Measurements from ENCODE around the gene SLC48A1. TPM values are rescaled to one million over a fixed set of nuclear protein-coding genes. Genes with fewer than 3 reads are reported as not detected.

SLC48A1 gene
- total RNA-seq, 1 experiment from 2014 or later = 20.0 TPM

- intact Hi-C loops (cut with micrococcal nuclease) = no loop called here
- no peaks in the 10 kb centered on the region for H3K79me2 ChIP-seq (ENCODE audit: insufficient read depth, low read length)
- H3K27me3 ChIP-seq (ENCODE audit: insufficient read depth, low read length) = no peaks in the 10 kb centered on the region
- peaks cover 26 to 37% of the 10 kb centered on the region in 2 experiments for H3K4me1 ChIP-seq (ENCODE audit: control insufficient read depth in 1 of 2, insufficient read depth in 2 of 2, low read length in 2 of 2)
- RAD21 ChIA-PET (ENCODE audit: low non-redundant PET in 1 of 2, low total read pairs in 2 of 2, uncharacterized antibody in 2 of 2, unreplicated experiment in 2 of 2) = no interaction called here
- no TSS peak for BruUV-seq (replicated peaks)
- H3K36me3 ChIP-seq (ENCODE audit: control insufficient read depth in 1 of 2, insufficient read depth in 2 of 2, low read length in 2 of 2) = no peaks in the 10 kb centered on the region
- no peak overlapping the region for H3K4me2 ChIP-seq (ENCODE audit: low read length)
- DNase-seq (ENCODE audit: low read depth, low spot score) (no peak), ATAC-seq (no peak)
- no peaks in the 10 kb centered on the region for H3K9me2 ChIP-seq (ENCODE audit: insufficient read depth)
- no peak overlapping the region for H2AFZ ChIP-seq (ENCODE audit: low read depth, low read length, poor library complexity, severe bottlenecking)
- H3K27ac ChIP-seq (ENCODE audit: low read depth, low read length) = no peak overlapping the region
- H3K9me3 ChIP-seq (ENCODE audit: control insufficient read depth in 1 of 2, insufficient read depth in 1 of 2, low read depth in 1 of 2, low read length in 2 of 2) = no peaks in the 10 kb centered on the region
- no peak overlapping the region for H3K4me3 ChIP-seq (replicated peaks in 1 of 2; ENCODE audit: low read depth in 1 of 2, low read length in 2 of 2)
- POLR2A ChIA-PET = no interaction called here
- no peaks in the 10 kb centered on the region for H4K20me1 ChIP-seq (ENCODE audit: insufficient read depth)
- no peak overlapping the region for H3K9ac ChIP-seq (ENCODE audit: low read length)
- TF ChIP-seq, protein P1, sequence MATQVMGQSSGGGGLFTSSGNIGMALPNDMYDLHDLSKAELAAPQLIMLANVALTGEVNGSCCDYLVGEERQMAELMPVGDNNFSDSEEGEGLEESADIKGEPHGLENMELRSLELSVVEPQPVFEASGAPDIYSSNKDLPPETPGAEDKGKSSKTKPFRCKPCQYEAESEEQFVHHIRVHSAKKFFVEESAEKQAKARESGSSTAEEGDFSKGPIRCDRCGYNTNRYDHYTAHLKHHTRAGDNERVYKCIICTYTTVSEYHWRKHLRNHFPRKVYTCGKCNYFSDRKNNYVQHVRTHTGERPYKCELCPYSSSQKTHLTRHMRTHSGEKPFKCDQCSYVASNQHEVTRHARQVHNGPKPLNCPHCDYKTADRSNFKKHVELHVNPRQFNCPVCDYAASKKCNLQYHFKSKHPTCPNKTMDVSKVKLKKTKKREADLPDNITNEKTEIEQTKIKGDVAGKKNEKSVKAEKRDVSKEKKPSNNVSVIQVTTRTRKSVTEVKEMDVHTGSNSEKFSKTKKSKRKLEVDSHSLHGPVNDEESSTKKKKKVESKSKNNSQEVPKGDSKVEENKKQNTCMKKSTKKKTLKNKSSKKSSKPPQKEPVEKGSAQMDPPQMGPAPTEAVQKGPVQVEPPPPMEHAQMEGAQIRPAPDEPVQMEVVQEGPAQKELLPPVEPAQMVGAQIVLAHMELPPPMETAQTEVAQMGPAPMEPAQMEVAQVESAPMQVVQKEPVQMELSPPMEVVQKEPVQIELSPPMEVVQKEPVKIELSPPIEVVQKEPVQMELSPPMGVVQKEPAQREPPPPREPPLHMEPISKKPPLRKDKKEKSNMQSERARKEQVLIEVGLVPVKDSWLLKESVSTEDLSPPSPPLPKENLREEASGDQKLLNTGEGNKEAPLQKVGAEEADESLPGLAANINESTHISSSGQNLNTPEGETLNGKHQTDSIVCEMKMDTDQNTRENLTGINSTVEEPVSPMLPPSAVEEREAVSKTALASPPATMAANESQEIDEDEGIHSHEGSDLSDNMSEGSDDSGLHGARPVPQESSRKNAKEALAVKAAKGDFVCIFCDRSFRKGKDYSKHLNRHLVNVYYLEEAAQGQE (IDR thresholded peaks at IDR 0.05; ENCODE audit: low read depth) = no peak
- TF ChIP-seq JUND (IDR thresholded peaks at IDR 0.05) (no peak), ELF1 (IDR thresholded peaks at IDR 0.05; ENCODE audit: borderline replicate concordance, low read depth) (no peak), TCF7L2 (IDR thresholded peaks at IDR 0.05; ENCODE audit: borderline replicate concordance, extremely low read depth, insufficient read depth, insufficient read length) (no peak), EZH2phosphoT487 (IDR thresholded peaks at IDR 0.05; ENCODE audit: borderline replicate concordance) (no peak), EGR1 (IDR thresholded peaks at IDR 0.05; ENCODE audit: low read depth) (no peak), CEBPB (IDR thresholded peaks at IDR 0.05; ENCODE audit: low read depth) (no peak), YY1 (IDR thresholded peaks at IDR 0.05; ENCODE audit: extremely low read depth, insufficient replicate concordance, low read depth, low read length) (no peak), RAD21 (IDR thresholded peaks at IDR 0.05; ENCODE audit: low read depth) (no peak), POLR2AphosphoS5 (IDR thresholded peaks at IDR 0.05; ENCODE audit: low read depth, low read length) (no peak), ZNF274 (IDR thresholded peaks at IDR 0.05; ENCODE audit: low read depth, low read length) (no peak), SIN3A (IDR thresholded peaks at IDR 0.05; ENCODE audit: low read depth) (no peak), SRF (IDR thresholded peaks at IDR 0.05; ENCODE audit: low read depth) (no peak)
- TF ChIP-seq, protein P2, sequence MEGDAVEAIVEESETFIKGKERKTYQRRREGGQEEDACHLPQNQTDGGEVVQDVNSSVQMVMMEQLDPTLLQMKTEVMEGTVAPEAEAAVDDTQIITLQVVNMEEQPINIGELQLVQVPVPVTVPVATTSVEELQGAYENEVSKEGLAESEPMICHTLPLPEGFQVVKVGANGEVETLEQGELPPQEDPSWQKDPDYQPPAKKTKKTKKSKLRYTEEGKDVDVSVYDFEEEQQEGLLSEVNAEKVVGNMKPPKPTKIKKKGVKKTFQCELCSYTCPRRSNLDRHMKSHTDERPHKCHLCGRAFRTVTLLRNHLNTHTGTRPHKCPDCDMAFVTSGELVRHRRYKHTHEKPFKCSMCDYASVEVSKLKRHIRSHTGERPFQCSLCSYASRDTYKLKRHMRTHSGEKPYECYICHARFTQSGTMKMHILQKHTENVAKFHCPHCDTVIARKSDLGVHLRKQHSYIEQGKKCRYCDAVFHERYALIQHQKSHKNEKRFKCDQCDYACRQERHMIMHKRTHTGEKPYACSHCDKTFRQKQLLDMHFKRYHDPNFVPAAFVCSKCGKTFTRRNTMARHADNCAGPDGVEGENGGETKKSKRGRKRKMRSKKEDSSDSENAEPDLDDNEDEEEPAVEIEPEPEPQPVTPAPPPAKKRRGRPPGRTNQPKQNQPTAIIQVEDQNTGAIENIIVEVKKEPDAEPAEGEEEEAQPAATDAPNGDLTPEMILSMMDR (IDR thresholded peaks at IDR 0.05 in 2 of 3, conservative IDR thresholded peaks at IDR 0.05 in 1 of 3; ENCODE audit: borderline replicate concordance in 1 of 3, insufficient read depth in 1 of 3, low read depth in 2 of 3, low read length in 2 of 3) = no peak
- CTCF ChIA-PET = interaction anchor here (2.8 kb wide), 1 partner anchor 100 kb away, joined by 17 read pairs; no protein-coding TSS in a partner anchor
Measured at GRCh38 chr12:47737936-47738594, 35.0 kb upstream of the SLC48A1 start.
